WTC11 (cell line): Measurements from ENCODE around the gene PUM1. TPM values are rescaled to one million over a fixed set of nuclear protein-coding genes. Genes with fewer than 3 reads are reported as not detected.

Experiments used
- ATAC-seq: fragments of 200-7000 bp; cut with Tn5 transposase; 2 replicates; pipeline ENCODE4 v1.10.0; 2021; ENCODE audit warnings: mild to moderate bottlenecking, moderate library complexity
- CTCF ChIA-PET: fragments of 300-600 bp; sonication (Branson Sonifier 250); formaldehyde crosslinking; loops from one replicate; lab custom pipeline; 2021; ENCODE audit warnings: antibody characterized with exemption; lab: Charles Lee
- POLR2A ChIA-PET: fragments of 350-600 bp; sonication (Branson Sonifier 250); formaldehyde crosslinking; loops from one replicate; lab custom pipeline; 2021; ENCODE audit warnings: antibody characterized with exemption; lab: Charles Lee
- DNase-seq: peaks from one replicate; pipeline ENCODE4 v3.0.0; 2021; ENCODE audit warnings: low spot score
- H3K27ac Mint-ChIP-seq: 2 replicates; pipeline ENCODE4 v1.8.0; 2021; ENCODE audit warnings: mixed read lengths
- H3K27me3 Mint-ChIP-seq: 2 replicates; pipeline ENCODE4 v1.8.0; 2021; ENCODE audit warnings: low read depth, mild to moderate bottlenecking, moderate library complexity, mixed read lengths
- H3K36me3 Mint-ChIP-seq: 2 replicates; pipeline ENCODE4 v1.8.0; 2021; ENCODE audit warnings: mixed read lengths
- H3K4me1 Mint-ChIP-seq: 2 replicates; pipeline ENCODE4 v1.8.0; 2022; ENCODE audit warnings: mixed read lengths
- H3K4me3 Mint-ChIP-seq: 2 replicates; pipeline ENCODE4 v1.8.0; 2021; ENCODE audit warnings: mild to moderate bottlenecking, moderate library complexity, mixed read lengths
- H3K9me3 Mint-ChIP-seq: 2 replicates; pipeline ENCODE4 v1.8.0; 2021; ENCODE audit warnings: mixed read lengths
- CREB1 ChIP-seq: sonication (generic); formaldehyde crosslinking; IDR thresholded peaks from 2 replicates; pipeline ENCODE4 v1.8.0; 2023; ENCODE audit warnings: mild to moderate bottlenecking, missing genetic modification reagents
- CREM ChIP-seq: sonication (generic); formaldehyde crosslinking; IDR thresholded peaks from 2 replicates; pipeline ENCODE4 v1.8.1; 2022; ENCODE audit warnings: mild to moderate bottlenecking, missing genetic modification reagents, moderate library complexity
- FOXJ3 ChIP-seq: sonication (generic); formaldehyde crosslinking; IDR thresholded peaks from 2 replicates; pipeline ENCODE4 v1.9.0; 2021; ENCODE audit warnings: missing genetic modification reagents, mild to moderate bottlenecking, borderline replicate concordance
- FOXK1 ChIP-seq: sonication (generic); formaldehyde crosslinking; IDR thresholded peaks from 2 replicates; pipeline ENCODE4 v1.8.0; 2022; ENCODE audit warnings: mild to moderate bottlenecking, moderate library complexity, missing genetic modification reagents
- MYBL2 ChIP-seq: sonication (generic); formaldehyde crosslinking; IDR thresholded peaks from 2 replicates; pipeline ENCODE4 v1.8.1; 2023; ENCODE audit warnings: mild to moderate bottlenecking, moderate library complexity, missing genetic modification reagents
- NFYB ChIP-seq: sonication (generic); formaldehyde crosslinking; conservative IDR thresholded peaks from 2 replicates; pipeline ENCODE4 v1.8.0; 2022; ENCODE audit warnings: low read depth, missing genetic modification reagents
- PRRX2 ChIP-seq: fragments of 250-450 bp; sonication (Bioruptor Pico); IDR thresholded peaks from 2 replicates; pipeline ENCODE4 v1.8.0; 2021; ENCODE audit warnings: mild to moderate bottlenecking
- SMAD4 ChIP-seq: sonication (generic); formaldehyde crosslinking; IDR thresholded peaks from 2 replicates; pipeline ENCODE4 v1.8.0; 2022; ENCODE audit warnings: mild to moderate bottlenecking, missing genetic modification reagents
- STAT6 ChIP-seq: sonication (generic); formaldehyde crosslinking; conservative IDR thresholded peaks from 2 replicates; pipeline ENCODE4 v1.8.1; 2023; ENCODE audit warnings: mild to moderate bottlenecking, low read depth, missing genetic modification reagents, moderate library complexity
- ZNF121 ChIP-seq: sonication (generic); formaldehyde crosslinking; IDR thresholded peaks from 2 replicates; pipeline ENCODE4 v1.8.0; 2023; ENCODE audit warnings: missing genetic modification reagents
- ZNF232 ChIP-seq: sonication (generic); formaldehyde crosslinking; IDR thresholded peaks from 2 replicates; pipeline ENCODE4 v1.8.0; 2022; ENCODE audit warnings: mild to moderate bottlenecking, missing genetic modification reagents
- ZNF423 ChIP-seq: fragments of 250-450 bp; sonication (Bioruptor Pico); IDR thresholded peaks from 2 replicates; pipeline ENCODE4 v2.1.2; 2022; ENCODE audit warnings: mild to moderate bottlenecking, moderate library complexity
- total RNA-seq: library from RNA; stranded (reverse); gene quantifications from 3 replicates; pipeline ENCODE4 v1.2.3, GENCODE V29; 2021
- TF ChIP-seq, protein P1 (sequence below): fragments of 250-450 bp; sonication (Bioruptor Pico); IDR thresholded peaks from 2 replicates; pipeline ENCODE4 v1.9.0; 2021; ENCODE audit warnings: mild to moderate bottlenecking, borderline replicate concordance
- TF ChIP-seq, protein P2 (sequence below): fragments of 250-450 bp; sonication (Bioruptor Pico); IDR thresholded peaks from 2 replicates; pipeline ENCODE4 v1.8.0; 2021; ENCODE audit warnings: mild to moderate bottlenecking
- TF ChIP-seq, protein P3 (sequence below): sonication (generic); formaldehyde crosslinking; IDR thresholded peaks from 2 replicates; pipeline ENCODE4 v1.8.1; 2023; ENCODE audit warnings: mild to moderate bottlenecking, missing genetic modification reagents, moderate library complexity
- TF ChIP-seq, protein P4 (sequence below): sonication (generic); formaldehyde crosslinking; IDR thresholded peaks from 2 replicates; pipeline ENCODE4 v1.8.0; 2022; ENCODE audit warnings: mild to moderate bottlenecking, missing genetic modification reagents
- TF ChIP-seq, protein P5 (sequence below): sonication (generic); formaldehyde crosslinking; IDR thresholded peaks from 2 replicates; pipeline ENCODE4 v1.8.1; 2022; ENCODE audit warnings: mild to moderate bottlenecking, missing genetic modification reagents, moderate library complexity, borderline replicate concordance
- TF ChIP-seq, protein P6 (sequence below): sonication (generic); formaldehyde crosslinking; IDR thresholded peaks from 2 replicates; pipeline ENCODE4 v1.8.1; 2023; ENCODE audit warnings: mild to moderate bottlenecking, missing genetic modification reagents, moderate library complexity
- TF ChIP-seq, protein P7 (sequence below): sonication (generic); formaldehyde crosslinking; IDR thresholded peaks from 2 replicates; pipeline ENCODE4 v1.8.0; 2023; ENCODE audit warnings: missing genetic modification reagents

The PUM1 gene
- total RNA-seq, 1 experiment from 2014 or later = 147 TPM

DNA sequence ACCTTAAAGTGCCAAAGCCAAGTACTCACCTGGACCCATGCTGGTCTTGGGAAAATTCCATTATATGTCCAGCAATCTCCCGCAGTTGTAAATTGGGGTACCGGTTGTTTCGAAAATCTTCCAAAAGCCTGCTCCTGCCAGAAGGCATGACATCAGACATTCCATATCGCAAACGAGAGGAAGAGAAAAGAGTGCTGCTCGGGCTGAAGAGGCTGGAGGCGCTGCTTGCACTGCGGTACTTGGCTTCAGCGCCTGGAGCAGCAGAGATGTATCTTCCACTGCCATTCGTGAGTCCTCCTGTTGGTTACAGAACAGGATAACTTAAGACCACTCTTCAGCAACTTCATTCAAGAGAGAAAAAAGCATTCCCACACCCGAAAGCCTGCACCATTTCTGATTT is 111.8 kb downstream of the PUM1 start:
- Mint-ChIP-seq H3K4me3 (no peak overlapping the region), H3K4me1 (no peaks in the 10 kb centered on the region), H3K27me3 (no peaks in the 10 kb centered on the region), H3K36me3 (peaks cover 80% of the 10 kb centered on the region), H3K27ac (peak overlapping the region; percentile 66; the same call in 1 of the 2 replicates), H3K9me3 (no peaks in the 10 kb centered on the region)
- CTCF ChIA-PET = no interaction called here
- no peak for DNase-seq
- no peak for ATAC-seq
- POLR2A ChIA-PET = no interaction called here
- TF ChIP-seq PRRX2 (CRISPR knock-in tag) (no peak), ZNF232 (CRISPR knock-in tag) (no peak), FOXJ3 (CRISPR knock-in tag) (no peak), CREM (CRISPR knock-in tag) (no peak)
- TF ChIP-seq, protein P1, sequence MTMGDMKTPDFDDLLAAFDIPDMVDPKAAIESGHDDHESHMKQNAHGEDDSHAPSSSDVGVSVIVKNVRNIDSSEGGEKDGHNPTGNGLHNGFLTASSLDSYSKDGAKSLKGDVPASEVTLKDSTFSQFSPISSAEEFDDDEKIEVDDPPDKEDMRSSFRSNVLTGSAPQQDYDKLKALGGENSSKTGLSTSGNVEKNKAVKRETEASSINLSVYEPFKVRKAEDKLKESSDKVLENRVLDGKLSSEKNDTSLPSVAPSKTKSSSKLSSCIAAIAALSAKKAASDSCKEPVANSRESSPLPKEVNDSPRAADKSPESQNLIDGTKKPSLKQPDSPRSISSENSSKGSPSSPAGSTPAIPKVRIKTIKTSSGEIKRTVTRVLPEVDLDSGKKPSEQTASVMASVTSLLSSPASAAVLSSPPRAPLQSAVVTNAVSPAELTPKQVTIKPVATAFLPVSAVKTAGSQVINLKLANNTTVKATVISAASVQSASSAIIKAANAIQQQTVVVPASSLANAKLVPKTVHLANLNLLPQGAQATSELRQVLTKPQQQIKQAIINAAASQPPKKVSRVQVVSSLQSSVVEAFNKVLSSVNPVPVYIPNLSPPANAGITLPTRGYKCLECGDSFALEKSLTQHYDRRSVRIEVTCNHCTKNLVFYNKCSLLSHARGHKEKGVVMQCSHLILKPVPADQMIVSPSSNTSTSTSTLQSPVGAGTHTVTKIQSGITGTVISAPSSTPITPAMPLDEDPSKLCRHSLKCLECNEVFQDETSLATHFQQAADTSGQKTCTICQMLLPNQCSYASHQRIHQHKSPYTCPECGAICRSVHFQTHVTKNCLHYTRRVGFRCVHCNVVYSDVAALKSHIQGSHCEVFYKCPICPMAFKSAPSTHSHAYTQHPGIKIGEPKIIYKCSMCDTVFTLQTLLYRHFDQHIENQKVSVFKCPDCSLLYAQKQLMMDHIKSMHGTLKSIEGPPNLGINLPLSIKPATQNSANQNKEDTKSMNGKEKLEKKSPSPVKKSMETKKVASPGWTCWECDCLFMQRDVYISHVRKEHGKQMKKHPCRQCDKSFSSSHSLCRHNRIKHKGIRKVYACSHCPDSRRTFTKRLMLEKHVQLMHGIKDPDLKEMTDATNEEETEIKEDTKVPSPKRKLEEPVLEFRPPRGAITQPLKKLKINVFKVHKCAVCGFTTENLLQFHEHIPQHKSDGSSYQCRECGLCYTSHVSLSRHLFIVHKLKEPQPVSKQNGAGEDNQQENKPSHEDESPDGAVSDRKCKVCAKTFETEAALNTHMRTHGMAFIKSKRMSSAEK (CRISPR knock-in tag) = no peak
- TF ChIP-seq, protein P2, sequence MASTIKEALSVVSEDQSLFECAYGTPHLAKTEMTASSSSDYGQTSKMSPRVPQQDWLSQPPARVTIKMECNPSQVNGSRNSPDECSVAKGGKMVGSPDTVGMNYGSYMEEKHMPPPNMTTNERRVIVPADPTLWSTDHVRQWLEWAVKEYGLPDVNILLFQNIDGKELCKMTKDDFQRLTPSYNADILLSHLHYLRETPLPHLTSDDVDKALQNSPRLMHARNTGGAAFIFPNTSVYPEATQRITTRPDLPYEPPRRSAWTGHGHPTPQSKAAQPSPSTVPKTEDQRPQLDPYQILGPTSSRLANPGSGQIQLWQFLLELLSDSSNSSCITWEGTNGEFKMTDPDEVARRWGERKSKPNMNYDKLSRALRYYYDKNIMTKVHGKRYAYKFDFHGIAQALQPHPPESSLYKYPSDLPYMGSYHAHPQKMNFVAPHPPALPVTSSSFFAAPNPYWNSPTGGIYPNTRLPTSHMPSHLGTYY (CRISPR knock-in tag) = no peak
- TF ChIP-seq, protein P3, sequence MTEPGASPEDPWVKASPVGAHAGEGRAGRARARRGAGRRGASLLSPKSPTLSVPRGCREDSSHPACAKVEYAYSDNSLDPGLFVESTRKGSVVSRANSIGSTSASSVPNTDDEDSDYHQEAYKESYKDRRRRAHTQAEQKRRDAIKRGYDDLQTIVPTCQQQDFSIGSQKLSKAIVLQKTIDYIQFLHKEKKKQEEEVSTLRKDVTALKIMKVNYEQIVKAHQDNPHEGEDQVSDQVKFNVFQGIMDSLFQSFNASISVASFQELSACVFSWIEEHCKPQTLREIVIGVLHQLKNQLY (CRISPR knock-in tag) = no peak

GRCh38 chr1:30952098-30952497 is 113.4 kb downstream of the PUM1 start:
- Mint-ChIP-seq H3K4me3 (no peak overlapping the region), H3K4me1 (no peaks in the 10 kb centered on the region), H3K36me3 (peaks cover 85% of the 10 kb centered on the region), H3K27ac (no peak overlapping the region; the same call in 1 of the 2 replicates), H3K9me3 (no peaks in the 10 kb centered on the region)
- POLR2A ChIA-PET = no interaction called here
- ATAC-seq = no peak
- DNase-seq = no peak
- TF ChIP-seq, protein P4, sequence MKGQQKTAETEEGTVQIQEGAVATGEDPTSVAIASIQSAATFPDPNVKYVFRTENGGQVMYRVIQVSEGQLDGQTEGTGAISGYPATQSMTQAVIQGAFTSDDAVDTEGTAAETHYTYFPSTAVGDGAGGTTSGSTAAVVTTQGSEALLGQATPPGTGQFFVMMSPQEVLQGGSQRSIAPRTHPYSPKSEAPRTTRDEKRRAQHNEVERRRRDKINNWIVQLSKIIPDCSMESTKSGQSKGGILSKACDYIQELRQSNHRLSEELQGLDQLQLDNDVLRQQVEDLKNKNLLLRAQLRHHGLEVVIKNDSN (CRISPR knock-in tag) = no peak
- TF ChIP-seq CREB1 (CRISPR knock-in tag) (no peak), NFYB (CRISPR knock-in tag) (no peak), FOXK1 (CRISPR knock-in tag) (no peak), STAT6 (no peak), ZNF121 (no peak), SMAD4 (no peak), ZNF423 (CRISPR knock-in tag) (no peak), MYBL2 (no peak)
- TF ChIP-seq, protein P5, sequence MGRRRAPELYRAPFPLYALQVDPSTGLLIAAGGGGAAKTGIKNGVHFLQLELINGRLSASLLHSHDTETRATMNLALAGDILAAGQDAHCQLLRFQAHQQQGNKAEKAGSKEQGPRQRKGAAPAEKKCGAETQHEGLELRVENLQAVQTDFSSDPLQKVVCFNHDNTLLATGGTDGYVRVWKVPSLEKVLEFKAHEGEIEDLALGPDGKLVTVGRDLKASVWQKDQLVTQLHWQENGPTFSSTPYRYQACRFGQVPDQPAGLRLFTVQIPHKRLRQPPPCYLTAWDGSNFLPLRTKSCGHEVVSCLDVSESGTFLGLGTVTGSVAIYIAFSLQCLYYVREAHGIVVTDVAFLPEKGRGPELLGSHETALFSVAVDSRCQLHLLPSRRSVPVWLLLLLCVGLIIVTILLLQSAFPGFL (CRISPR knock-in tag) = no peak
- TF ChIP-seq, protein P3 (CRISPR knock-in tag) = no peak
- TF ChIP-seq, protein P6, sequence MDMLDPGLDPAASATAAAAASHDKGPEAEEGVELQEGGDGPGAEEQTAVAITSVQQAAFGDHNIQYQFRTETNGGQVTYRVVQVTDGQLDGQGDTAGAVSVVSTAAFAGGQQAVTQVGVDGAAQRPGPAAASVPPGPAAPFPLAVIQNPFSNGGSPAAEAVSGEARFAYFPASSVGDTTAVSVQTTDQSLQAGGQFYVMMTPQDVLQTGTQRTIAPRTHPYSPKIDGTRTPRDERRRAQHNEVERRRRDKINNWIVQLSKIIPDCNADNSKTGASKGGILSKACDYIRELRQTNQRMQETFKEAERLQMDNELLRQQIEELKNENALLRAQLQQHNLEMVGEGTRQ (CRISPR knock-in tag) = no peak
- TF ChIP-seq, protein P7, sequence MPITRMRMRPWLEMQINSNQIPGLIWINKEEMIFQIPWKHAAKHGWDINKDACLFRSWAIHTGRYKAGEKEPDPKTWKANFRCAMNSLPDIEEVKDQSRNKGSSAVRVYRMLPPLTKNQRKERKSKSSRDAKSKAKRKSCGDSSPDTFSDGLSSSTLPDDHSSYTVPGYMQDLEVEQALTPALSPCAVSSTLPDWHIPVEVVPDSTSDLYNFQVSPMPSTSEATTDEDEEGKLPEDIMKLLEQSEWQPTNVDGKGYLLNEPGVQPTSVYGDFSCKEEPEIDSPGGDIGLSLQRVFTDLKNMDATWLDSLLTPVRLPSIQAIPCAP (CRISPR knock-in tag) = no peak
- TF ChIP-seq, all 79 proteins: peak for 0
- CTCF ChIA-PET = no interaction called here
- no peaks in the 10 kb centered on the region for H3K27me3 Mint-ChIP-seq
